HG03103 (cell line): ENCODE measurements around the gene HNF4A.
A peak's percentile ranks its signal among the peaks of the same experiment; 100 is the strongest.
"Not testable (repeated sequence)": the region's sequence is repeated elsewhere in the genome, so short reads cannot be mapped to it uniquely, and the experiment has no call there.

Experiments
- ATAC-seq: cut with Tn5 transposase; IDR thresholded peaks from one replicate; pipeline ENCODE4 v1.9.1; 2021; ENCODE audit warnings: low read depth; ENCODE audit not compliant: unreplicated experiment

Gene HNF4A

GRCh38 chr20:44461142-44461802, 105.8 kb downstream of the HNF4A start:
- ATAC-seq, result no peak

GRCh38 chr20:44461803-44462174, 106.3 kb downstream of the HNF4A start:
- ATAC-seq, result no peak

- ATAC-seq, result no peak
These were observed 108.0 kb downstream of the HNF4A start for GRCh38 chr20:44463466-44463865.

- no peak for ATAC-seq
These were observed 109.0 kb downstream of the HNF4A start for GRCh38 chr20:44464514-44464913.

GRCh38 chr20:44465001-44465560, 109.6 kb downstream of the HNF4A start:
- no peak for ATAC-seq

GRCh38 chr20:44467289-44467883, 111.9 kb downstream of the HNF4A start:
- ATAC-seq, result no peak

GRCh38 chr20:44468044-44468782, 112.7 kb downstream of the HNF4A start:
- ATAC-seq, result no peak

GRCh38 chr20:44470327-44470726, 114.8 kb downstream of the HNF4A start:
- ATAC-seq, result no peak

- ATAC-seq, result no peak
These were observed 116.0 kb downstream of the HNF4A start for GRCh38 chr20:44471481-44471882.

- not testable (repeated sequence) for ATAC-seq
These were observed 116.8 kb downstream of the HNF4A start for GRCh38 chr20:44472283-44472682.

GRCh38 chr20:44475372-44475693, 119.8 kb downstream of the HNF4A start:
- peak; percentile 4 for ATAC-seq

GRCh38 chr20:44475694-44476560, 120.4 kb downstream of the HNF4A start, which contains the start of gene TTPAL:
TSS of gene TTPAL (plus strand) at chr20:44475874. CDS start at chr20:44480000, 4,126 bp downstream.
- ATAC-seq, result peak; percentile 92

- no peak for ATAC-seq
These were observed 121.7 kb downstream of the HNF4A start for GRCh38 chr20:44477151-44477550.

- no peak for ATAC-seq
These were observed 122.7 kb downstream of the HNF4A start for GRCh38 chr20:44478206-44478605.

- no peak for ATAC-seq
These were observed 124.1 kb downstream of the HNF4A start for GRCh38 chr20:44479643-44480042.

GRCh38 chr20:44480097-44480496, 124.6 kb downstream of the HNF4A start:
- ATAC-seq, result no peak

GRCh38 chr20:44481719-44482416, 126.4 kb downstream of the HNF4A start:
- ATAC-seq, result no peak

- no peak for ATAC-seq
These were observed 127.6 kb downstream of the HNF4A start for GRCh38 chr20:44483112-44483511.
